Glutamatergic neuron (in vitro differentiated cells): ENCODE results near the gene SHTN1. TPM values are rescaled to one million over a fixed set of nuclear protein-coding genes. Genes with fewer than 3 reads are reported as not detected.

Source experiments
- DNase-seq: peaks from one replicate; pipeline ENCODE4 v3.0.0; 2022
- H3K27ac Mint-ChIP-seq: one replicate; pipeline ENCODE4 v1.8.0; 2020; ENCODE audit warnings: mild to moderate bottlenecking, mixed read lengths, inconsistent platforms; ENCODE audit not compliant: unreplicated experiment
- H3K27me3 Mint-ChIP-seq: one replicate; pipeline ENCODE4 v1.8.0; 2020; ENCODE audit warnings: mild to moderate bottlenecking, moderate library complexity, mixed read lengths, inconsistent platforms; ENCODE audit not compliant: unreplicated experiment
- H3K36me3 Mint-ChIP-seq: one replicate; pipeline ENCODE4 v1.8.0; 2020; ENCODE audit warnings: mild to moderate bottlenecking, mixed read lengths, inconsistent platforms; ENCODE audit not compliant: unreplicated experiment
- H3K4me1 Mint-ChIP-seq: one replicate; pipeline ENCODE4 v1.8.0; 2020; ENCODE audit warnings: mild to moderate bottlenecking, low read depth, mixed read lengths, inconsistent platforms; ENCODE audit not compliant: unreplicated experiment
- H3K4me3 Mint-ChIP-seq: one replicate; pipeline ENCODE4 v1.8.0; 2020; ENCODE audit warnings: mild to moderate bottlenecking, mixed read lengths, inconsistent platforms; ENCODE audit not compliant: unreplicated experiment
- H3K9me3 Mint-ChIP-seq: one replicate; pipeline ENCODE4 v1.8.0; 2020; ENCODE audit warnings: mild to moderate bottlenecking, moderate library complexity, mixed read lengths, inconsistent platforms; ENCODE audit not compliant: unreplicated experiment
- CTCF ChIP-seq: fragments of 200-600 bp; sonication (generic); IDR thresholded peaks from one replicate; pipeline ENCODE4 v1.5.0; 2021; ENCODE audit not compliant: partially characterized antibody, unreplicated experiment
- total RNA-seq: library from RNA; stranded (reverse); fragmentation: NEBNext Ultra II Directional; extraction: Animal tissue kit (Norgen Biotek cat#: 25700); gene quantifications from one replicate; pipeline ENCODE4 v1.2.1, GENCODE V29; 2021; ENCODE audit not compliant: unreplicated experiment

Gene SHTN1
- total RNA-seq, 1 donor from 2014 or later: 54.8 TPM

- Mint-ChIP-seq H3K27me3 (no peaks in the 10 kb centered on the region), H3K36me3 (no peaks in the 10 kb centered on the region), H3K4me3 (no peak overlapping the region), H3K4me1 (peaks cover 6% of the 10 kb centered on the region), H3K9me3 (peaks cover 1% of the 10 kb centered on the region), H3K27ac (no peak overlapping the region)
- no peak for TF ChIP-seq CTCF
- DNase-seq: no peak
These were observed 3.8 kb downstream of the SHTN1 start for GRCh38 chr10:117001144-117001543.

DNA sequence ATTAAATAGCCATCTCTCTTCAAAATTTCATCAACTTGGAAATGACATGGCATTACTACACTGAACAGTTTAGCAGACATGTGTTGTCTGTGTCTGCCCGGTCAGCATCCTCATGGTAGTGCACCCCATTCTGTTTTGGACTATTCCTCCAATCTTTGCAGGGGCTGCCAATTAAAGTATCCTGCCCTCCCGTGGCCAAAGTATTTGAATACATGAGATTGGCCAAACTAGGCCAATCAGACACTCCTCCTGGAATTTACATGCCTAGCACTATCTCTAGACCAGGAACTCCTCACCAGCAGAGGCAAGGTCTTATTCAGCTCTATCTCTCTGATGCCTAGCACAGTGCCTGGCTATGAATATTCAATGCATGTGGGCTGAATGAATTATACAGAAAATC lies 4.4 kb downstream of the SHTN1 start:
- Mint-ChIP-seq H3K36me3 (no peaks in the 10 kb centered on the region), H3K4me3 (no peak overlapping the region), H3K9me3 (peaks cover 1% of the 10 kb centered on the region), H3K4me1 (peaks cover 6% of the 10 kb centered on the region), H3K27ac (no peak overlapping the region), H3K27me3 (no peaks in the 10 kb centered on the region)
- no peak for DNase-seq
- no peak for TF ChIP-seq CTCF

DNA sequence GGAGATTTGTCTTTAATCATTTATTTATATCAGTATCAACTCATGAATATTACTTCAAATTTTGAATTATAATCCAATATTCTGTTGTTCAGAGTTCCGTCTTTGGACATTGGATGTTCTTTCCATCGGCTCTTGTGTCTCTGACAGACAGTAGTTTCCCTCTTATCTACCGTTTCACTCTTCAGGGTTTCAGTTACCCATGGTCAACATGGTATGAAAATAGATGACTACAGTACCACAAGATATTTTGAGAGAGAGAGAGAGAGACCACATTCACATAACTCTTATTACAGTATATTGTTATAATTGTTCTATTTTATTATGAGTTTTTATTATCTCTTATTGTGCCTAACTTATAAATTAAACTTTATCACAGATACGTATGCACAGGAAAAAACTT lies 6.8 kb downstream of the SHTN1 start:
- peaks cover 4% of the 10 kb centered on the region for H3K4me1 Mint-ChIP-seq
- H3K9me3 Mint-ChIP-seq: peaks cover 1% of the 10 kb centered on the region
- no peak for TF ChIP-seq CTCF
- no peak for DNase-seq
- no peaks in the 10 kb centered on the region for H3K27me3 Mint-ChIP-seq
- H3K4me3 Mint-ChIP-seq: no peak overlapping the region
- H3K27ac Mint-ChIP-seq: no peak overlapping the region
- H3K36me3 Mint-ChIP-seq: no peaks in the 10 kb centered on the region

- Mint-ChIP-seq H3K9me3 (peaks cover 1% of the 10 kb centered on the region), H3K27ac (no peak overlapping the region), H3K36me3 (no peaks in the 10 kb centered on the region), H3K4me1 (peaks cover 8% of the 10 kb centered on the region), H3K27me3 (no peaks in the 10 kb centered on the region), H3K4me3 (no peak overlapping the region)
- TF ChIP-seq CTCF: no peak
- DNase-seq: no peak
These were observed 8.0 kb downstream of the SHTN1 start for GRCh38 chr10:116997015-116997414.

DNA sequence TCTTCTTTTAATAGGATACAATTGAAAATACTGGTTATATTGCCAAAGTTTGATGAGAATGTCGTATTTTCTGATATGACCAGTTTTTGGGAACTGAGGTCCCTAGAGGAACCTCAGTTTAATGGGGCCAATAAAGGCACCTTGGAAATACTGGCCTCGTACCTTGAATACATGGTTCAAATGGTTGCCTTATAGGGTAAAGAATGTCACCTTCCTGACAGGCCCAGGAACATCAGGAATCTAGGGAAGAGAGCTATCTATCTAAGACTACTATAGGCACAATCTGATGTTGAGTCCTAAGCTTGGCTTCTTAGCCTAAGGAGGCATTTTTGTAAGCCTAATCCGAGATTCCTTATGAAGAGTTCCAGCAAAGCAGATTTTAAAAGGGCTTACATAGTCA lies 9.3 kb downstream of the SHTN1 start:
- DNase-seq: no peak
- no peak for TF ChIP-seq CTCF
- no peak overlapping the region for H3K27ac Mint-ChIP-seq
- peaks cover 11% of the 10 kb centered on the region for H3K4me1 Mint-ChIP-seq
- H3K4me3 Mint-ChIP-seq: no peak overlapping the region
- peaks cover 5% of the 10 kb centered on the region for H3K9me3 Mint-ChIP-seq
- H3K36me3 Mint-ChIP-seq: no peaks in the 10 kb centered on the region
- H3K27me3 Mint-ChIP-seq: no peaks in the 10 kb centered on the region
